SH-SY5Y (cell line): ENCODE data around the gene SIRT3.

Experiments
- GATA2 ChIP-seq: IDR thresholded peaks from 2 replicates; pipeline ENCODE4 v1.6.1; 2011; ENCODE audit warnings: mild to moderate bottlenecking, low read depth, low read length
- GATA3 ChIP-seq: IDR thresholded peaks from 2 replicates; pipeline ENCODE4 v1.6.1; 2011; ENCODE audit warnings: low read depth, mild to moderate bottlenecking, low read length, moderate library complexity

DNA sequence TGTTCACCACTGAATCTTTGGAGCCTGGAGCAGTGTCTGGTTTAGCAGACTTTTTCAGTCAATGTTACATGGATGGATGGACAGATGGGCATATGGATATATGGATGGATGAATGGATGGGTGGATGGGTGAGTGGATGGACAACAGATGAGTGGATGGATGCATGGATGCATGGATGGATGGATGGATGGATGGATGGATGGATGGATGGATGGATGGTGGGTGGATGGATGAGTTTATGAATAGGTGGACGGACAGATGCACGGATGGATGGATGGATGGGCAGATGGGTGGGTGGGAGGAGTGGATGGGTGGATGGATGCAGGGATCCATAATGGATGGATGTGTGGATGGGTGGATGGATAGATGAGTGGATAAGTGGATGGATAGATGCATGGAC, 19.7 kb upstream of the SIRT3 start:
- TF ChIP-seq GATA2 (no peak), GATA3 (no peak)
